ENCODE data around the gene GOLGA7B. TPM values are rescaled to one million over a fixed set of nuclear protein-coding genes. Genes with fewer than 3 reads are reported as not detected.

GOLGA7B gene
- total RNA-seq, 1 experiment from 2014 or later = not detected

- ChIA-PET POLR2A (no interaction called here), CTCF (interaction anchor here (0.7 to 4.6 kb wide), 2 partner anchors 21 to 229 kb away, joined by 3 to 23 read pairs; no protein-coding TSS in a partner anchor)
- H3K4me3 Mint-ChIP-seq (ENCODE audit: unreplicated experiment) = no peak overlapping the region
- no peak for DNase-seq (ENCODE audit: unreplicated experiment)
- no peak overlapping the region for H3K27ac Mint-ChIP-seq (ENCODE audit: low read depth, unreplicated experiment)
- peaks cover 12% of the 10 kb centered on the region for H3K4me1 Mint-ChIP-seq (ENCODE audit: insufficient read depth, unreplicated experiment)
- no TSS peak for BruUV-seq (replicated peaks)
- intact Hi-C loops (cut with micrococcal nuclease) = no loop called here
- H3K27me3 Mint-ChIP-seq (ENCODE audit: insufficient read depth, unreplicated experiment) = no peaks in the 10 kb centered on the region
- H3K36me3 Mint-ChIP-seq (ENCODE audit: insufficient read depth, unreplicated experiment) = no peaks in the 10 kb centered on the region
- TF ChIP-seq CTCF (IDR thresholded peaks at IDR 0.05; ENCODE audit: unreplicated experiment) = no peak
- H3K9me3 Mint-ChIP-seq (ENCODE audit: unreplicated experiment) = no peaks in the 10 kb centered on the region
Observed at GRCh38 chr10:97813311-97813710, 36.3 kb upstream of the GOLGA7B start.

- CTCF ChIA-PET = interaction anchor here (0.6 kb wide), 1 partner anchor 18 kb away, joined by 4 read pairs; no protein-coding TSS in a partner anchor
- intact Hi-C loops (cut with micrococcal nuclease) = no loop called here
- POLR2A ChIA-PET = no interaction called here
- Mint-ChIP-seq H3K36me3 (ENCODE audit: insufficient read depth, unreplicated experiment) (no peaks in the 10 kb centered on the region), H3K4me1 (ENCODE audit: insufficient read depth, unreplicated experiment) (peaks cover 12% of the 10 kb centered on the region), H3K9me3 (ENCODE audit: unreplicated experiment) (no peaks in the 10 kb centered on the region), H3K4me3 (ENCODE audit: unreplicated experiment) (no peak overlapping the region), H3K27me3 (ENCODE audit: insufficient read depth, unreplicated experiment) (no peaks in the 10 kb centered on the region), H3K27ac (ENCODE audit: low read depth, unreplicated experiment) (no peak overlapping the region)
- BruUV-seq (replicated peaks) = no TSS peak
- no peak for TF ChIP-seq CTCF (IDR thresholded peaks at IDR 0.05; ENCODE audit: unreplicated experiment)
- no peak for DNase-seq (ENCODE audit: unreplicated experiment)
Observed at GRCh38 chr10:97814996-97815395, 34.6 kb upstream of the GOLGA7B start.

GRCh38 chr10:97816609-97817008, 33.0 kb upstream of the GOLGA7B start:
- CTCF ChIA-PET = interaction anchor here (1.5 kb wide), 1 partner anchor 52 kb away, joined by 3 read pairs; no protein-coding TSS in a partner anchor
- no peak for TF ChIP-seq CTCF (IDR thresholded peaks at IDR 0.05; ENCODE audit: unreplicated experiment)
- H3K27me3 Mint-ChIP-seq (ENCODE audit: insufficient read depth, unreplicated experiment) = no peaks in the 10 kb centered on the region

GRCh38 chr10:97818572-97818971, 31.1 kb upstream of the GOLGA7B start:
- intact Hi-C loops (cut with micrococcal nuclease) = no loop called here
- ChIA-PET CTCF (no interaction called here), POLR2A (interaction anchor here (0.6 to 1.4 kb wide), 2 partner anchors 15 to 1519 kb away, joined by 3 read pairs; no protein-coding TSS in a partner anchor)
- Mint-ChIP-seq H3K27me3 (ENCODE audit: insufficient read depth, unreplicated experiment) (no peaks in the 10 kb centered on the region), H3K27ac (ENCODE audit: low read depth, unreplicated experiment) (no peak overlapping the region), H3K36me3 (ENCODE audit: insufficient read depth, unreplicated experiment) (no peaks in the 10 kb centered on the region), H3K9me3 (ENCODE audit: unreplicated experiment) (no peaks in the 10 kb centered on the region), H3K4me3 (ENCODE audit: unreplicated experiment) (no peak overlapping the region), H3K4me1 (ENCODE audit: insufficient read depth, unreplicated experiment) (no peaks in the 10 kb centered on the region)
- TF ChIP-seq CTCF (IDR thresholded peaks at IDR 0.05; ENCODE audit: unreplicated experiment) = no peak
- BruUV-seq (replicated peaks) = no TSS peak
- DNase-seq (ENCODE audit: unreplicated experiment) = no peak

More at GRCh38 chr10:97816609-97817008, 33.0 kb upstream of the GOLGA7B start:
- intact Hi-C loops (cut with micrococcal nuclease) = no loop called here
- Mint-ChIP-seq H3K27ac (ENCODE audit: low read depth, unreplicated experiment) (no peak overlapping the region), H3K4me1 (ENCODE audit: insufficient read depth, unreplicated experiment) (peaks cover 5% of the 10 kb centered on the region), H3K9me3 (ENCODE audit: unreplicated experiment) (no peaks in the 10 kb centered on the region), H3K36me3 (ENCODE audit: insufficient read depth, unreplicated experiment) (no peaks in the 10 kb centered on the region), H3K4me3 (ENCODE audit: unreplicated experiment) (no peak overlapping the region)
- no peak for DNase-seq (ENCODE audit: unreplicated experiment)
- POLR2A ChIA-PET = no interaction called here
- BruUV-seq (replicated peaks) = no TSS peak
